K562 (cell line): ENCODE data around the gene IDUA. TPM values are rescaled to one million over a fixed set of nuclear protein-coding genes. Genes with fewer than 3 reads are reported as not detected.

Source experiments
- BRD4 ChIP-seq: fragments of 200-600 bp; sonication (generic); IDR thresholded peaks from 2 replicates; pipeline ENCODE4 v1.6.1; 2017; ENCODE audit warnings: inconsistent platforms
- CHD7 ChIP-seq: fragments of 200-600 bp; sonication (generic); IDR thresholded peaks from one replicate; pipeline ENCODE4 v1.6.1; 2012; ENCODE audit warnings: mild to moderate bottlenecking, low read depth, low read length, inconsistent platforms
- CLOCK ChIP-seq: fragments of 250-450 bp; sonication (Bioruptor Pico); IDR thresholded peaks from 2 replicates; pipeline ENCODE4 v1.4.0; 2020; ENCODE audit warnings: mild to moderate bottlenecking, moderate library complexity, borderline replicate concordance
- HINFP ChIP-seq: fragments of 450-650 bp; conservative IDR thresholded peaks from 2 replicates; pipeline ENCODE4 v1.6.1; 2016; ENCODE audit warnings: missing genetic modification characterization, low read depth, mild to moderate bottlenecking, control low read depth, missing compliant biosample characterization
- POLR2A ChIP-seq: fragments of 450-650 bp; conservative IDR thresholded peaks from 2 replicates; pipeline ENCODE4 v1.6.1; 2016
- POLR3G ChIP-seq: IDR thresholded peaks from 2 replicates; pipeline ENCODE4 v1.6.1; 2011; ENCODE audit not compliant: insufficient read length, insufficient replicate concordance; ENCODE audit errors: extremely low read depth
- RAD21 ChIP-seq, 2 experiments: fragments of 250-450 bp in 1 of 2; fragments of 450-650 bp in 1 of 2; sonication (Bioruptor Pico) in 1 of 2; formaldehyde crosslinking in 1 of 2; IDR thresholded peaks in 1 of 2; conservative IDR thresholded peaks in 1 of 2; 2 replicates each; pipeline versions ENCODE4 v1.4.0 to v1.8.0; 2020 to 2022; ENCODE audit warnings: mild to moderate bottlenecking in 2 of 2, moderate library complexity in 1 of 2
- TAF15 ChIP-seq: fragments of 200-400 bp; formaldehyde crosslinking; IDR thresholded peaks from 2 replicates; pipeline ENCODE4 v1.6.1; 2017; ENCODE audit warnings: mild to moderate bottlenecking, low read depth, low read length, moderate library complexity
- TCF7L2 ChIP-seq: fragments of 150-350 bp; IDR thresholded peaks from 2 replicates; pipeline ENCODE4 v1.6.1; 2016; ENCODE audit warnings: low read depth, mild to moderate bottlenecking, low read length, moderate library complexity
- TFAM ChIP-seq: fragments of 250-450 bp; sonication (Bioruptor Pico); conservative IDR thresholded peaks from 2 replicates; pipeline ENCODE4 v1.5.0; 2021; ENCODE audit warnings: mild to moderate bottlenecking, moderate library complexity
- ZBTB17 ChIP-seq: fragments of 450-650 bp; formaldehyde crosslinking; IDR thresholded peaks from 2 replicates; pipeline ENCODE4 v1.4.0; 2020; ENCODE audit warnings: mild to moderate bottlenecking
- ZNF79 ChIP-seq: fragments of 250-450 bp; sonication (Bioruptor Pico); IDR thresholded peaks from 2 replicates; pipeline ENCODE4 v1.4.0; 2020; ENCODE audit warnings: low read depth, mild to moderate bottlenecking, moderate library complexity
- polyA plus RNA-seq, 8 experiments: library from polyadenylated mRNA; depleted of rRNA in 4 of 8; stranded (reverse) in 5 of 8; unstranded in 3 of 8; fragments of >200 nt; fragmentation: Nextera tagmentation in 2 of 8; fragmentation: Illumina TruSeq in 1 of 8; extraction: Ambion mirVana in 2 of 8; extraction: Trizol in 1 of 8; gene quantifications; 2 replicates each; pipeline versions ENCODE4 v1.2.1 to v1.2.3, GENCODE V29; 2011 to 2014; ENCODE audit warnings: inconsistent platforms in 1 of 8, missing spikeins in 1 of 8
- total RNA-seq, 7 experiments: library from RNA; depleted of rRNA in 6 of 7; stranded (reverse); fragments of >200 nt in 6 of 7; fragmentation: Illumina TruSeq in 2 of 7; extraction: Trizol in 2 of 7; gene quantifications; 2 replicates each; pipeline versions ENCODE4 v1.2.1 to v1.2.3, GENCODE V29; 2011 to 2021; ENCODE audit warnings: low replicate concordance in 1 of 7

The IDUA gene
- total and polyA plus RNA-seq, 9 of the 15 experiments (the other 6 are each of a cell fraction or from before 2014, with no cell fraction given) = 0.04 to 16.1 (median 1.2) TPM

GRCh38 chr4:986879-987623 is at the start of gene IDUA (continued):
- TF ChIP-seq ZBTB17 (CRISPR knock-in tag) (0 out of 2 replicates have a peak, but pooled peaks have one; percentile 30), TCF7L2 (no peak), RAD21 (CRISPR knock-in tag; conservative IDR thresholded peaks at IDR 0.05 in 1 of 2, IDR thresholded peaks at IDR 0.05 in 1 of 2) (peak; percentile 79 to 83), POLR3G (no peak), TAF15 (no peak), CLOCK (CRISPR knock-in tag) (no peak), CHD7 (no peak), HINFP (tag) (no peak), ZNF79 (CRISPR knock-in tag) (no peak), TFAM (no peak), POLR2A (peak; percentile 16; the same call in 1 of the 2 replicates), BRD4 (no peak)
